PC-9 (cell line): ENCODE measurements around the gene FUT3. TPM values are rescaled to one million over a fixed set of nuclear protein-coding genes. Genes with fewer than 3 reads are reported as not detected.

ENCODE experiments used
- BruUV-seq: library from RNA; stranded (reverse); fragments of 400-500 nt; replicated peaks from 2 replicates; lab custom pipeline; 2021; lab: Mats Ljungman, UMichigan
- CTCF ChIA-PET: fragments of 300-600 bp; sonication (Branson Sonifier 250); formaldehyde crosslinking; loops from one replicate; lab custom pipeline; 2022; ENCODE audit warnings: antibody characterized with exemption; lab: Charles Lee
- POLR2A ChIA-PET: fragments of 300-600 bp; sonication (Branson Sonifier 250); formaldehyde crosslinking; loops from one replicate; lab custom pipeline; 2022; ENCODE audit warnings: antibody characterized with exemption; ENCODE audit not compliant: unreplicated experiment; lab: Charles Lee
- DNase-seq, 2 experiments: peaks; one replicate each; pipeline versions ENCODE4 v3.0.0 to v3.0.0-alpha.2; 2015 to 2022; ENCODE audit warnings: mixed read lengths in 1 of 2
- H2AFZ ChIP-seq: fragments of 200-600 bp; sonication (generic); 2 replicates; pipeline ENCODE4 v1.8.1; 2017; ENCODE audit warnings: antibody characterized with exemption
- H3F3A ChIP-seq: fragments of 200-600 bp; sonication (generic); 2 replicates; pipeline ENCODE4 v1.8.1; 2017; ENCODE audit warnings: antibody characterized with exemption, mild to moderate bottlenecking, low read depth; ENCODE audit not compliant: insufficient read depth
- H3K27ac ChIP-seq: fragments of 200-600 bp; sonication (generic); 2 replicates; pipeline ENCODE4 v1.6.1; 2016; ENCODE audit warnings: mixed run types
- H3K27me3 ChIP-seq: fragments of 200-600 bp; sonication (generic); 2 replicates; pipeline ENCODE4 v1.6.1; 2016; ENCODE audit warnings: low read depth, mixed run types; ENCODE audit not compliant: insufficient read depth
- H3K36me3 ChIP-seq: fragments of 200-600 bp; sonication (generic); 2 replicates; pipeline ENCODE4 v1.6.1; 2016; ENCODE audit warnings: low read depth, mixed run types
- H3K4me1 ChIP-seq: fragments of 200-600 bp; sonication (generic); replicated peaks from 2 replicates; pipeline ENCODE4 v1.6.1; 2016; ENCODE audit warnings: mixed run types; ENCODE audit not compliant: insufficient read depth
- H3K4me2 ChIP-seq: fragments of 200-600 bp; sonication (generic); 2 replicates; pipeline ENCODE4 v1.6.1; 2017; ENCODE audit warnings: mixed run types
- H3K4me3 ChIP-seq: fragments of 200-600 bp; sonication (generic); 2 replicates; pipeline ENCODE4 v1.6.1; 2016; ENCODE audit warnings: mixed run types
- H3K79me2 ChIP-seq: fragments of 200-600 bp; sonication (generic); 2 replicates; pipeline ENCODE4 v1.6.1; 2017; ENCODE audit warnings: low read depth, mixed run types
- H3K9me2 ChIP-seq: fragments of 200-600 bp; sonication (generic); 2 replicates; pipeline ENCODE4 v1.8.1; 2017; ENCODE audit warnings: mild to moderate bottlenecking; ENCODE audit not compliant: insufficient read depth
- H3K9me3 ChIP-seq: fragments of 200-600 bp; sonication (generic); 2 replicates; pipeline ENCODE4 v1.8.1; 2016; ENCODE audit warnings: low read depth; ENCODE audit not compliant: insufficient read depth
- H4K20me1 ChIP-seq: fragments of 200-600 bp; sonication (generic); 2 replicates; pipeline ENCODE4 v1.8.1; 2017; ENCODE audit not compliant: insufficient read depth
- CTCF ChIP-seq: fragments of 200-600 bp; sonication (generic); conservative IDR thresholded peaks from 2 replicates; pipeline ENCODE4 v1.6.1; 2017; ENCODE audit warnings: mixed run types, antibody characterized with exemption, mild to moderate bottlenecking, moderate library complexity
- EZH2 ChIP-seq: fragments of 200-600 bp; sonication (generic); IDR thresholded peaks from 2 replicates; pipeline ENCODE4 v1.8.0; 2017; ENCODE audit warnings: antibody characterized with exemption, low read depth
- intact Hi-C: fragments of 100-400 bp; cut with micrococcal nuclease; formaldehyde crosslinking; loops from one replicate; pipeline ENCODE4 v1.10.0; 2022; ENCODE audit not compliant: unreplicated experiment
- total RNA-seq: library from RNA; stranded (reverse); gene quantifications from 2 replicates; pipeline ENCODE4 v1.2.3, GENCODE V29; 2021

Gene FUT3
- total RNA-seq, 1 experiment from 2014 or later, result 28.5 TPM

- no peak for DNase-seq
- Histone ChIP-seq H3K36me3 (no peaks in the 10 kb centered on the region), H3F3A (no peaks in the 10 kb centered on the region), H3K4me3 (no peak overlapping the region), H3K4me2 (no peak overlapping the region), H3K79me2 (no peaks in the 10 kb centered on the region), H2AFZ (no peak overlapping the region), H3K9me2 (no peaks in the 10 kb centered on the region), H4K20me1 (no peaks in the 10 kb centered on the region), H3K27me3 (no peaks in the 10 kb centered on the region), H3K9me3 (no peaks in the 10 kb centered on the region), H3K27ac (no peak overlapping the region), H3K4me1 (no peaks in the 10 kb centered on the region)
- CTCF ChIA-PET, result no interaction called here
- no TSS peak for BruUV-seq
- TF ChIP-seq CTCF, result no peak
- POLR2A ChIA-PET, result no interaction called here
- intact Hi-C loops, result no loop called here
Observed at GRCh38 chr19:5867201-5868136, 16.2 kb upstream of the FUT3 start.

- Histone ChIP-seq H3K4me1 (no peaks in the 10 kb centered on the region), H3K4me2 (no peak overlapping the region), H3K9me3 (no peaks in the 10 kb centered on the region), H4K20me1 (no peaks in the 10 kb centered on the region), H3K36me3 (no peaks in the 10 kb centered on the region), H3F3A (no peaks in the 10 kb centered on the region), H3K27me3 (no peaks in the 10 kb centered on the region), H3K79me2 (no peaks in the 10 kb centered on the region), H2AFZ (no peak overlapping the region), H3K9me2 (no peaks in the 10 kb centered on the region), H3K27ac (no peak overlapping the region), H3K4me3 (no peak overlapping the region)
- intact Hi-C loops, result no loop called here
- ChIA-PET POLR2A (no interaction called here), CTCF (no interaction called here)
- TF ChIP-seq EZH2, result no peak
- TF ChIP-seq CTCF, result no peak
- DNase-seq, result no peak
- no TSS peak for BruUV-seq
Observed at GRCh38 chr19:5865772-5866171, 14.5 kb upstream of the FUT3 start.

GRCh38 chr19:5864725-5865486, 13.7 kb upstream of the FUT3 start:
- Histone ChIP-seq H2AFZ (no peak overlapping the region), H3K9me2 (no peaks in the 10 kb centered on the region), H3K4me1 (no peaks in the 10 kb centered on the region), H3K79me2 (no peaks in the 10 kb centered on the region), H4K20me1 (no peaks in the 10 kb centered on the region), H3K36me3 (no peaks in the 10 kb centered on the region), H3K4me2 (no peak overlapping the region), H3K9me3 (no peaks in the 10 kb centered on the region), H3K27ac (no peak overlapping the region), H3K27me3 (no peaks in the 10 kb centered on the region), H3F3A (no peaks in the 10 kb centered on the region), H3K4me3 (no peak overlapping the region)
- no TSS peak for BruUV-seq
- TF ChIP-seq EZH2 (no peak), CTCF (no peak; the same call in 1 of the 2 replicates)
- DNase-seq, result no peak
- ChIA-PET CTCF (no interaction called here), POLR2A (no interaction called here)
- intact Hi-C loops, result no loop called here
